Measurements from ENCODE around the gene LPIN3.

LPIN3 gene

GRCh38 chr20:41387444-41387851 lies 46.8 kb downstream of the LPIN3 start:
- TF ChIP-seq MAX (IDR thresholded peaks at IDR 0.05; ENCODE audit: low read depth, low read length) (no peak), CTCF (IDR thresholded peaks at IDR 0.05; ENCODE audit: low read depth, low read length) (no peak), POLR2A (IDR thresholded peaks at IDR 0.05; ENCODE audit: extremely low read depth, insufficient read length) (no peak), MYC (IDR thresholded peaks at IDR 0.05; ENCODE audit: low read depth, low read length) (no peak)
- DNase-seq (ENCODE audit: low read depth), result no peak
- H3K4me3 ChIP-seq (ENCODE audit: low read depth, low read length), result no peak overlapping the region

GRCh38 chr20:41390889-41391288 lies 50.3 kb downstream of the LPIN3 start:
- DNase-seq (ENCODE audit: low read depth), result no peak
- no peak overlapping the region for H3K4me3 ChIP-seq (ENCODE audit: low read depth, low read length)
- TF ChIP-seq MYC (IDR thresholded peaks at IDR 0.05; ENCODE audit: low read depth, low read length) (no peak), MAX (IDR thresholded peaks at IDR 0.05; ENCODE audit: low read depth, low read length) (no peak), POLR2A (IDR thresholded peaks at IDR 0.05; ENCODE audit: extremely low read depth, insufficient read length) (no peak), CTCF (IDR thresholded peaks at IDR 0.05; ENCODE audit: low read depth, low read length) (no peak)

GRCh38 chr20:41391587-41392001 lies 51.0 kb downstream of the LPIN3 start:
- H3K4me3 ChIP-seq (ENCODE audit: low read depth, low read length), result no peak overlapping the region
- DNase-seq (ENCODE audit: low read depth), result no peak
- TF ChIP-seq CTCF (IDR thresholded peaks at IDR 0.05; ENCODE audit: low read depth, low read length) (no peak), POLR2A (IDR thresholded peaks at IDR 0.05; ENCODE audit: extremely low read depth, insufficient read length) (no peak)

- no peak for DNase-seq (ENCODE audit: low read depth)
- TF ChIP-seq POLR2A (IDR thresholded peaks at IDR 0.05; ENCODE audit: extremely low read depth, insufficient read length) (no peak), MAX (IDR thresholded peaks at IDR 0.05; ENCODE audit: low read depth, low read length) (no peak), CTCF (IDR thresholded peaks at IDR 0.05; ENCODE audit: low read depth, low read length) (no peak), MYC (IDR thresholded peaks at IDR 0.05; ENCODE audit: low read depth, low read length) (no peak)
- H3K4me3 ChIP-seq (ENCODE audit: low read depth, low read length), result no peak overlapping the region
Measured at GRCh38 chr20:41392295-41392694, 51.7 kb downstream of the LPIN3 start.

GRCh38 chr20:41392871-41393704 lies 52.5 kb downstream of the LPIN3 start:
- DNase-seq (ENCODE audit: low read depth), result no peak
- TF ChIP-seq CTCF (IDR thresholded peaks at IDR 0.05; ENCODE audit: low read depth, low read length) (no peak), MYC (IDR thresholded peaks at IDR 0.05; ENCODE audit: low read depth, low read length) (no peak), POLR2A (IDR thresholded peaks at IDR 0.05; ENCODE audit: extremely low read depth, insufficient read length) (no peak), MAX (IDR thresholded peaks at IDR 0.05; ENCODE audit: low read depth, low read length) (no peak)
- H3K4me3 ChIP-seq (ENCODE audit: low read depth, low read length), result no peak overlapping the region

Measured in NB4 (cell line).